Activated CD4-positive, alpha-beta memory T cell treated with anti-CD3 and anti-CD28 coated beads for 36 hours (primary cell): Measurements from ENCODE around the gene NLGN2. TPM values are rescaled to one million over a fixed set of nuclear protein-coding genes. Genes with fewer than 3 reads are reported as not detected.

Source experiments
- CTCF ChIA-PET: fragments of 350-600 bp; sonication (Branson Sonifier 250); formaldehyde crosslinking; loops from one replicate; lab custom pipeline; 2021; ENCODE audit warnings: antibody characterized with exemption, inconsistent platforms; lab: Charles Lee
- POLR2A ChIA-PET: fragments of 350-600 bp; sonication (Branson Sonifier 250); formaldehyde crosslinking; loops from one replicate; lab custom pipeline; 2021; ENCODE audit warnings: antibody characterized with exemption; lab: Charles Lee
- DNase-seq: peaks from one replicate; pipeline ENCODE4 v3.0.0-alpha.2; 2020
- H3K27ac Mint-ChIP-seq: one replicate; pipeline ENCODE4 v1.8.0; 2021; ENCODE audit warnings: mixed read lengths
- H3K27me3 Mint-ChIP-seq: one replicate; pipeline ENCODE4 v1.8.0; 2021; ENCODE audit warnings: mixed read lengths
- H3K36me3 Mint-ChIP-seq: one replicate; pipeline ENCODE4 v1.8.0; 2021; ENCODE audit warnings: mixed read lengths
- H3K4me1 Mint-ChIP-seq: one replicate; pipeline ENCODE4 v1.8.0; 2021; ENCODE audit warnings: low read depth, mixed read lengths
- H3K4me3 Mint-ChIP-seq: one replicate; pipeline ENCODE4 v1.8.0; 2021; ENCODE audit warnings: mild to moderate bottlenecking, mixed read lengths
- H3K9me3 Mint-ChIP-seq: one replicate; pipeline ENCODE4 v1.8.0; 2021; ENCODE audit warnings: mixed read lengths
- intact Hi-C: fragments of 100-400 bp; cut with micrococcal nuclease; formaldehyde crosslinking; loops from one replicate; pipeline ENCODE4 v1.15.1; 2023
- total RNA-seq, 2 experiments: library from RNA; stranded (reverse); gene quantifications; one replicate each; pipeline ENCODE4 v1.2.3, GENCODE V29; 2021

NLGN2 gene
- total RNA-seq, 2 experiments from 2014 or later = 9.0 to 9.9 TPM

DNA sequence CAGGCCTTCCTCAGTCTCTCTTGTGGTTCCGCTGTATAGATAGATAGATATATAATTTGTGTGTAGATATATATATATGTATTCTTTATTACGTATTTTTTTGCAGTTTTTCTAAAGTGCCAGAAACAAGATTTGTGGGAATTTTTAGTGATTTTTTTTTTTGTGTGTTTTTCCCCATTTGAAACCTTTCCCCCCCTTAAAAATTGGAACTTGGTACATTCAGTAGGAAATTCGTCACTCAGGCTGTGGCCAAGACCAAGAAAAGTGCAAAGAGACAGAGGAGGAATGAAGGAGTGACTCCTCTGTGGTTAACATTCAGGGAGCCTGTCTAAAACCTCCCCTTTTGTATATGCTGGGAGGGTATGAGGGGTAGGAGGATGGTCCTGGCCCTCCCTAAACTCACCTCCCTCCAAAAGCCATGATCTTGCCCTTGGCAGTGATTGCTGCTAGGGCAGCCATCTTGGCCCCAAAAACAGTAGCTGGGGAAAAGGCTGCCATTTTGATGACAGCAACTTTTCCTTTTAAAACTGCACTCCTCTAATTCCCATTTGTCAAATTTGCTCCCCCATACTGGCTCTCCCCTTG lies 52.4 kb downstream of the NLGN2 start:
- peaks cover 8% of the 10 kb centered on the region for H3K4me1 Mint-ChIP-seq
- H3K27ac Mint-ChIP-seq = no peak overlapping the region
- intact Hi-C loops = loop anchor here (5.0 kb wide), 2 partner anchors 108 to 208 kb away; partner anchors contain the start of genes CTDNEP1, ELP5 and KCTD11
- no peaks in the 10 kb centered on the region for H3K9me3 Mint-ChIP-seq
- ChIA-PET POLR2A (no interaction called here), CTCF (no interaction called here)
- H3K27me3 Mint-ChIP-seq = no peaks in the 10 kb centered on the region
- no peak for DNase-seq
- no peaks in the 10 kb centered on the region for H3K36me3 Mint-ChIP-seq
- no peak overlapping the region for H3K4me3 Mint-ChIP-seq

DNA sequence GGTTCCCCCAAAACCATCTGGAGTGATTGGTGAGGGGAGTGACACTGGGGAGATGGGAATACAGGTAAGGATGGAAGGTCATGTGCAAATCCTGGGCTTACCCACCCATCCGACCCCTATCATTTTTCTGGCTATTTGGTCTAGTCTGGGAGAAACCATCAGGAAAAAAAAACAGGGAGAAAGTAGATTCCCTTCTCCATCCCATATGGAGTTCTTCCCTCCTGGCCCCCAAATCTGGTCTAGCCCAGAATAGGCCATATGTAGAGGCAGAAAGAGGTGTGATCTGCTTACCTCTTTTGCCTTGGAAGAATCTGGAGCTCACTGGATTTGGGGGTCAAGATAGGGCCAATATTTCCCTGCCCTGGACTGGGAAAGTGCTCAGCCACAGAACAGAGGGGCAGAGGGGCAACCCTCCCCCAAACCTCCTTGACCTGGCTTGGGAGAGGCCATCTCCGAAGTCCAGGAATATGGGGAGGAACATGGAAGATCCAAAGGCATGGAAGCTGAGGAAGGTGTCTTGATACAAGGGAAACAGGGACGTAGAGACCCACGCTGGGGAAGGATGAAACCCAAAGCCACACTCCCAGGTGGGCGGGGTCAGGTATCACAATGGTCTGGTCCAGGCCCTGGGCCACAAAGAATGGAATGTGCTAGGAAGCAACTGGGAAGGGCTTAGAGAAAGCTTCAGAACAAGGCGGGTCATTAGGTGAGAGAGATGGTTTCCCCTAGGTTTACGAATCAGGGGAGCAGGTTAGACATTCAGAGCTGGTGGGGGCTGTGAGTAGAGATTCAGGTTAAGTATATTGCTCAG lies 53.4 kb downstream of the NLGN2 start:
- no peak overlapping the region for H3K27ac Mint-ChIP-seq
- ChIA-PET POLR2A (interaction anchor here (1.0 kb wide), 1 partner anchor 23 kb away, joined by 5 read pairs; the partner anchor contains the start of gene POLR2A), CTCF (no interaction called here)
- no peak for DNase-seq
- H3K27me3 Mint-ChIP-seq = no peaks in the 10 kb centered on the region
- no peak overlapping the region for H3K4me3 Mint-ChIP-seq
- intact Hi-C loops = no loop called here
- peaks cover 2% of the 10 kb centered on the region for H3K36me3 Mint-ChIP-seq
- H3K4me1 Mint-ChIP-seq = peaks cover 6% of the 10 kb centered on the region
- no peaks in the 10 kb centered on the region for H3K9me3 Mint-ChIP-seq

DNA sequence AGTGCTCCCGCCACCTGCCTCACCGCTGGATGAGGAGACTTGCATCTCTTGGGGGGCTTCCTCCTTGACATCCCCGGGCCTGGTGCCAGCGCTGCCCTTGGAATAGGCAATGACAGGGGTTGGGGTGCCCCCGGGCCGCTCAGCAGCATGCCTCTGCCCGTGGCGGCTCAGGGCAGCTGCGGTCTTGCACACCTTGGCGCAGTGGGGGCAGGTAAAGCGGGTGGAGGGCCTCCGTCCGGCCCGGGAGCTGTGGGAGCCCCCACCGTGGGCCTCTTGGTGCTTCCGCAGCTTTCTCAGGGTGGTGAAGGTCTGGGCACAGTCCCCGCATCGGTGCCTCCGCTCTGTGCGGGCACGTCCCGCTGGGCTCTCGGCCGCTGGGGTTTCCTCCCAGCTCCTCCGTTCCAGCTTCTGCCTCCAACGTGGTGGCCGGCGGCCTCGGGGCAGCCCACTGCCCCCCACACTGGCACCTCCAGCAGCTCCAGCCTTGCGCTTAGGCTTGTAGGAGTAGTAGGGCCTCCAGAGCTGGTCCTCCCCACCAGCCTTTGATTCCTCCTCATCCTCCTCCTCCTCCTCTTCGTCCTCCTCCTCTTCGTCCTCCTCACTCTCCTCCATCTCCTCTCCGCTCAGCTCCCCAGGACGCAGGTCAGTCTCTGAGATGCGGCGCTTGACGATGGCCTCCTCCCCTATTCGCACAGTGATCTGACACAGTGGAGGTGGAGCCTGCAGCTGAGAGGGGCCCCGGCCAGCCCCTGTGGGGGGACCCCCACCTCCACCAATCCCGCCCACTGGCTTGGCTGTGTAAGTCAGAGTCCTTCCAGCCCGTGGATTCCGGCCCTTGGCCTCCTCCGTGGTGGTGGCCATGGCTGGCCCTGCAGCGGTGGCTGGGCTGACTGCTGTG lies 55.1 kb downstream of the NLGN2 start:
- no peak overlapping the region for H3K4me3 Mint-ChIP-seq
- intact Hi-C loops = no loop called here
- no peaks in the 10 kb centered on the region for H3K27me3 Mint-ChIP-seq
- no peaks in the 10 kb centered on the region for H3K9me3 Mint-ChIP-seq
- no peak for DNase-seq
- peaks cover 2% of the 10 kb centered on the region for H3K4me1 Mint-ChIP-seq
- ChIA-PET POLR2A (no interaction called here), CTCF (interaction anchor here (1.7 kb wide), 1 partner anchor 26 kb away, joined by 8 read pairs; no protein-coding TSS in a partner anchor)
- no peak overlapping the region for H3K27ac Mint-ChIP-seq
- H3K36me3 Mint-ChIP-seq = peaks cover 2% of the 10 kb centered on the region

DNA sequence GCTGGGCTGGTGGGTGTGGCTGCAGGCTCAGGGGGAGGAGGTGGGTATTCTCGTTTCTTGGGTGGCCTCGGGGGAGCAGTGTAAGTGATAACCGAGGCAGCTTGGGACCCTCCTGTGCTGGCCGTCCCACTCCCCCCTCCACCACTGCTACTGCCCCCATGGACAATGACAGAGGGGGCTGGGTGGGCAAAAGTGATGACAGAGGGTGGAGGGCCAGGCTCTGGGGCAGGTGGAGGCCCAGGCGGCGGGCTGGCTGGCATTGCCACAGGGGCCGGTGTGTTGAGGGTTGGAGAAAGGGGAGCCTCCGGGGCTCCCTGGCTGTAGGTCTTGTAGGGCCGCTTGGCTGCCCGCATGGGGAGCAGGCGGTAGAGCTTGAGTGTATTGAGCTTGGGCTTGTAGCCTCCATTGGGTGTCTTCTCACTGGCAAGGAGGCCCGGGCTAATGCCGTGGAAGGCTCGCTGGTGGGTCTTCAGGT lies 55.8 kb downstream of the NLGN2 start:
- no peak for DNase-seq
- no peak overlapping the region for H3K27ac Mint-ChIP-seq
- peaks cover 2% of the 10 kb centered on the region for H3K36me3 Mint-ChIP-seq
- POLR2A ChIA-PET = no interaction called here
- H3K27me3 Mint-ChIP-seq = no peaks in the 10 kb centered on the region
- CTCF ChIA-PET = interaction anchor here (1.7 kb wide), 1 partner anchor 26 kb away, joined by 8 read pairs; no protein-coding TSS in a partner anchor
- intact Hi-C loops = no loop called here
- H3K4me3 Mint-ChIP-seq = no peak overlapping the region
- H3K4me1 Mint-ChIP-seq = peaks cover 2% of the 10 kb centered on the region
- no peaks in the 10 kb centered on the region for H3K9me3 Mint-ChIP-seq

- intact Hi-C loops = no loop called here
- peaks cover 2% of the 10 kb centered on the region for H3K36me3 Mint-ChIP-seq
- H3K9me3 Mint-ChIP-seq = no peaks in the 10 kb centered on the region
- H3K4me3 Mint-ChIP-seq = no peak overlapping the region
- CTCF ChIA-PET = no interaction called here
- POLR2A ChIA-PET = no interaction called here
- no peak for DNase-seq
- H3K4me1 Mint-ChIP-seq = peaks cover 2% of the 10 kb centered on the region
- H3K27me3 Mint-ChIP-seq = no peaks in the 10 kb centered on the region
- H3K27ac Mint-ChIP-seq = no peak overlapping the region
Measured at GRCh38 chr17:7464081-7464480, 56.4 kb downstream of the NLGN2 start.

DNA sequence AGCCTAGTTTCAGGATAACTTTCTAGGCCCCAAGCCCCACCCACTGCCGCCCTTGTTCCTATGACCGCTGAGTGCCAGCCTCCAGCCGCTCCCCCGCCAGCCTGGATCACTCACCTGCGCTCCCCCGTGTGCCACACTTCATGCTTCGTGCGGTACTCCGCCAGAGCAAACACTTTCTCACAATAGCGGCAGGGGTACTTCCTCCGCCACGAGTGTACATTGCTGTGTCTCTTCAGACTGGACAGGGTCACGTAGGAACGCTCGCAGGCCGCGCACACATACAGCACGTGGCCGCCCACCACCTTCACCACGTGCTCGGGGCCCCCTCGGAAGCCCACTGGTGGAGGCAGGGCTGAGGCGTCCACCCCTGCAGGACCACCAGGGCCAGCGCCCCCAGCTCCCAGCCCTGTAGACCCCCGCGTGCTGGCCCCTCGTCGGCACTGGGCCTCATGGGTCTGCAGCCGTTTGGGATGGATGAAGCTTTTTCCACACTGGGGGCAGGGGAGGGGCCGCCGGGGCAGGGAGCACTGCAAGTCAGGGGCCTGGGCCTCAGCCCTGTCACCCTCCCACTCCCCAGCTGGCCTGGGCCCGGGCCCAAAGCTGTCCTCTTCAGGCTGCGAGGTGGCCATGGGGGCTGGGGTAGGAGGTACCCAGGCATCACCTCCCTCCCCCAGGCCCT lies 58.1 kb downstream of the NLGN2 start:
- peak overlapping the region; percentile 23 for H3K27ac Mint-ChIP-seq
- ChIA-PET CTCF (interaction anchor here (1.8 kb wide), 1 partner anchor 29 kb away, joined by 4 read pairs; no protein-coding TSS in a partner anchor), POLR2A (no interaction called here)
- intact Hi-C loops = no loop called here
- no peaks in the 10 kb centered on the region for H3K9me3 Mint-ChIP-seq
- DNase-seq = no peak
- H3K4me3 Mint-ChIP-seq = no peak overlapping the region
- H3K4me1 Mint-ChIP-seq = peaks cover 2% of the 10 kb centered on the region
- peaks cover 2% of the 10 kb centered on the region for H3K36me3 Mint-ChIP-seq
- no peaks in the 10 kb centered on the region for H3K27me3 Mint-ChIP-seq

DNA sequence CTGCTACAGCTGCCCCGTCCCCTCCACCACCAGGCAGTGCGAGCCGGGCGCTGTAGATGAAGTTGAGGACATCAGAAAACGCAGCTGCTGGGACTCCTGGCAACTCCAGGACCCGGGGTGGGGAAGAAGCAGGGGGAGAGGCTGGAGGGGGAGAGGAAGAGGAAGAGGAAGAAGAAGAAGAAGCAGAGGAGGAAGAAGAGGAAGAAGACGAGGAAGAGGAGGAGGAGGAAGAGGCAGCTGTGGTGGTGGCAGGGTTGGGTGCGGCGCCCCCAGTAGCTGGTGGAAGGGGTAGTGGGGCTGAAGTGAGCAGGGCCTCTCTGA lies 58.6 kb downstream of the NLGN2 start:
- intact Hi-C loops = no loop called here
- ChIA-PET CTCF (interaction anchor here (1.8 kb wide), 1 partner anchor 29 kb away, joined by 4 read pairs; no protein-coding TSS in a partner anchor), POLR2A (interaction anchor here (1.3 kb wide), 1 partner anchor 19 kb away, joined by 3 read pairs; no protein-coding TSS in a partner anchor)
- no peak overlapping the region for H3K4me3 Mint-ChIP-seq
- H3K27me3 Mint-ChIP-seq = no peaks in the 10 kb centered on the region
- peaks cover 2% of the 10 kb centered on the region for H3K36me3 Mint-ChIP-seq
- H3K27ac Mint-ChIP-seq = no peak overlapping the region
- peaks cover 4% of the 10 kb centered on the region for H3K4me1 Mint-ChIP-seq
- DNase-seq = no peak
- no peaks in the 10 kb centered on the region for H3K9me3 Mint-ChIP-seq

DNA sequence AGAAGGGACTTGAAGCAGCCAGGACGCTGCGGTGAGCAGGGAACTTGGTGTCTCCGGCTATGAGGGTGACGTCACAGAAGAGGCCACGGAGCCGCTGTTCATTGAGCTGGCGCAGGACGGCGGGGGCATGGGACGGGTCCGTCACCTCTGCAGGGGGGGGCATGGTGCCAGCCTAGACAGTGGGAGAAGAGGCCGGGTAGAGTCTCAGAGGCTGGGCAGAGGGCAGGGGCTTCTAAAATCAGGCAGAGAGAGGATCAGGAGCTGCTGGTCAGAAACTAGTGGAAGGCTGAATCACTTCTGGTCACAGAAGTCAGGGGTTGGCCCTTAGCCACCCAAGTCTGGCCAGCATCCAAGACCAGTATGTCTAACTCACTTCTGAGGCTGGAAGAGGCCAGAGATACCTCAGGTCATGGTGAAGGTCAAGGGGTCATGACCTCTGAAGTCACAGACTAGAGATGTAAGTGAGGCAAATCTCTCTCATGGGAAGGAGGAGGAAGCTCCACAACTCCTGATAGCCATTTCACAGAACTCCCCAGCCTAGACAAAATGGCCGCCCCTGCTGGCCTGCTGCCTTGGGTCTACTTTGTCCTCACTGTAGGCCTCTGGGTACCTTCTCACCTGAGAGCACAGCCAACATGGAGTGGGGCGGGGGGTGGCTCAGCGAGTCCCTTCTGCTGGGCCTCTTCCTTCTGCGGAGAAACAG lies 59.1 kb downstream of the NLGN2 start:
- POLR2A ChIA-PET = interaction anchor here (1.3 kb wide), 1 partner anchor 19 kb away, joined by 3 read pairs; no protein-coding TSS in a partner anchor
- H3K27me3 Mint-ChIP-seq = no peaks in the 10 kb centered on the region
- CTCF ChIA-PET = interaction anchor here (1.8 kb wide), 1 partner anchor 30 kb away, joined by 4 read pairs; no protein-coding TSS in a partner anchor

DNA sequence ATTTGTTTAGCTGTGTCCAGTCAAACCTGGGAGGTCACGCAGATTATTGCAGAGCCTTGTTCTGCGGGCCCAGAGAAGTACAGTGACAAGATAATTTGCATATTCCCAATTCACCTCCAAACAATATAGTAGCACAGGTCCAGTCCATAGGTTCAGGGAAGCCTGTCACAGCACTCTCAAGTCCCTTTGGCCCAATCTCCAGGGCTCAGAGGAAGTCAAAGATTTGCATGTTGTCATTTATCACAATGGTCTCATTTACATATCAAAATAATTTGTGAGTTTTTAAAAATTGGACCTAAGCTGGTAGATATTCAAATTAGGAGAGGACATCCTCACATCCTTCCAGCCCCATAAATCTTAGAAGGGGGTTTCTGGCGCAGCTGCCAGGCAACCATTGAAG lies 59.9 kb downstream of the NLGN2 start:
- POLR2A ChIA-PET = interaction anchor here (1.3 kb wide), 1 partner anchor 18 kb away, joined by 3 read pairs; no protein-coding TSS in a partner anchor
- H3K27ac Mint-ChIP-seq = no peak overlapping the region
- intact Hi-C loops = no loop called here
- no peaks in the 10 kb centered on the region for H3K27me3 Mint-ChIP-seq
- H3K9me3 Mint-ChIP-seq = no peaks in the 10 kb centered on the region
- H3K4me3 Mint-ChIP-seq = no peak overlapping the region
- H3K4me1 Mint-ChIP-seq = peaks cover 10% of the 10 kb centered on the region
- peaks cover 2% of the 10 kb centered on the region for H3K36me3 Mint-ChIP-seq
- CTCF ChIA-PET = no interaction called here
- no peak for DNase-seq

More for the DNA sequence above, 59.1 kb downstream of the NLGN2 start:
- Mint-ChIP-seq H3K4me3 (no peak overlapping the region), H3K4me1 (peaks cover 7% of the 10 kb centered on the region), H3K27ac (no peak overlapping the region), H3K9me3 (no peaks in the 10 kb centered on the region), H3K36me3 (peaks cover 2% of the 10 kb centered on the region)
- DNase-seq = no peak
- intact Hi-C loops = no loop called here

- CTCF ChIA-PET = interaction anchor here (1.3 kb wide), 1 partner anchor 31 kb away, joined by 6 read pairs; no protein-coding TSS in a partner anchor
- no peaks in the 10 kb centered on the region for H3K9me3 Mint-ChIP-seq
- no peak for DNase-seq
- no peak overlapping the region for H3K27ac Mint-ChIP-seq
- no peaks in the 10 kb centered on the region for H3K27me3 Mint-ChIP-seq
- POLR2A ChIA-PET = no interaction called here
- H3K36me3 Mint-ChIP-seq = peaks cover 2% of the 10 kb centered on the region
- H3K4me1 Mint-ChIP-seq = peaks cover 10% of the 10 kb centered on the region
- H3K4me3 Mint-ChIP-seq = no peak overlapping the region
- intact Hi-C loops = no loop called here
Measured at GRCh38 chr17:7468290-7468689, 60.6 kb downstream of the NLGN2 start.
